OCI-LY1 (cell line): ENCODE results near the gene CEP104.

ENCODE experiments used
- H2AFZ ChIP-seq: fragments of 200-600 bp; sonication (generic), shearing (Covaris generic); 2 replicates; pipeline ENCODE4 v1.6.0; 2014; ENCODE audit warnings: antibody characterized with exemption, mild to moderate bottlenecking, low read length
- H3F3A ChIP-seq: fragments of 200-600 bp; sonication (generic), shearing (Covaris generic); 2 replicates; pipeline ENCODE4 v1.6.0; 2014; ENCODE audit warnings: mild to moderate bottlenecking, antibody characterized with exemption, low read length, moderate library complexity; ENCODE audit not compliant: insufficient read depth
- H3K27ac ChIP-seq: fragments of 200-600 bp; sonication (generic); 2 replicates; pipeline ENCODE4 v1.5.1; 2014; ENCODE audit warnings: low read length, mixed run types, mild to moderate bottlenecking, low read depth; ENCODE audit not compliant: poor library complexity, severe bottlenecking
- H3K27me3 ChIP-seq: fragments of 200-600 bp; sonication (generic); 2 replicates; pipeline ENCODE4 v1.6.0; 2014; ENCODE audit warnings: antibody characterized with exemption, mild to moderate bottlenecking, low read length, moderate library complexity; ENCODE audit not compliant: insufficient read depth
- H3K36me3 ChIP-seq: fragments of 200-600 bp; sonication (generic); 2 replicates; pipeline ENCODE4 v1.6.1; 2014; ENCODE audit warnings: mild to moderate bottlenecking, antibody characterized with exemption, low read length, moderate library complexity, mixed read lengths; ENCODE audit not compliant: insufficient read depth
- H3K4me1 ChIP-seq: fragments of 200-600 bp; sonication (generic); 2 replicates; pipeline ENCODE4 v1.5.1; 2014; ENCODE audit warnings: mild to moderate bottlenecking, low read length, moderate library complexity; ENCODE audit not compliant: insufficient read depth, severe bottlenecking
- H3K4me2 ChIP-seq: fragments of 200-600 bp; sonication (generic), shearing (Covaris generic); 2 replicates; pipeline ENCODE4 v1.6.1; 2014; ENCODE audit warnings: low read length
- H3K4me3 ChIP-seq: fragments of 200-600 bp; sonication (generic); 2 replicates; pipeline ENCODE4 v1.5.1; 2014; ENCODE audit warnings: low read length, low read depth, mild to moderate bottlenecking, mixed read lengths; ENCODE audit not compliant: poor library complexity, severe bottlenecking
- H3K79me2 ChIP-seq: fragments of 200-600 bp; shearing (Covaris generic); 2 replicates; pipeline ENCODE4 v1.6.1; 2016; ENCODE audit warnings: mixed run types, low read length, mixed read lengths; ENCODE audit not compliant: insufficient read depth
- H3K9ac ChIP-seq: fragments of 200-600 bp; sonication (generic), shearing (Covaris generic); 2 replicates; pipeline ENCODE4 v1.6.1; 2014; ENCODE audit warnings: mild to moderate bottlenecking, low read length, mixed read lengths
- H3K9me2 ChIP-seq: fragments of 200-600 bp; sonication (generic), shearing (Covaris generic); 2 replicates; pipeline ENCODE4 v1.6.1; 2014; ENCODE audit warnings: low read depth, mild to moderate bottlenecking, low read length, mixed read lengths
- H3K9me3 ChIP-seq: fragments of 200-600 bp; shearing (Covaris generic); 2 replicates; pipeline ENCODE4 v1.6.1; 2014; ENCODE audit warnings: low read length, mixed read lengths
- H4K20me1 ChIP-seq: fragments of 200-600 bp; sonication (generic), shearing (Covaris generic); 2 replicates; pipeline ENCODE4 v1.6.0; 2016; ENCODE audit warnings: mild to moderate bottlenecking, low read length; ENCODE audit not compliant: insufficient read depth
- CTCF ChIP-seq: fragments of 200-600 bp; sonication (generic), shearing (Covaris generic); IDR thresholded peaks from 2 replicates; pipeline ENCODE4 v1.5.1; 2017; ENCODE audit warnings: mild to moderate bottlenecking, antibody characterized with exemption, low read length, moderate library complexity, mixed read lengths
- EZH2 ChIP-seq: fragments of 200-600 bp; sonication (generic), shearing (Covaris generic); IDR thresholded peaks from 2 replicates; pipeline ENCODE4 v1.8.0; 2017; ENCODE audit warnings: borderline replicate concordance, mixed run types, mild to moderate bottlenecking, antibody characterized with exemption, low read length, moderate library complexity, mixed read lengths

CEP104 gene

GRCh38 chr1:3886691-3887090 is 29.7 kb upstream of the CEP104 start:
- Histone ChIP-seq H3K4me3 (no peak overlapping the region), H3K9me3 (no peaks in the 10 kb centered on the region), H3K9ac (no peak overlapping the region), H3K36me3 (peaks cover 82% of the 10 kb centered on the region), H3K27me3 (no peaks in the 10 kb centered on the region), H3K4me1 (no peaks in the 10 kb centered on the region), H4K20me1 (no peaks in the 10 kb centered on the region), H3K27ac (no peak overlapping the region), H3F3A (no peaks in the 10 kb centered on the region), H2AFZ (no peak overlapping the region), H3K79me2 (no peaks in the 10 kb centered on the region), H3K9me2 (no peaks in the 10 kb centered on the region), H3K4me2 (no peak overlapping the region)
- no peak for TF ChIP-seq CTCF
- no peak for TF ChIP-seq EZH2

DNA sequence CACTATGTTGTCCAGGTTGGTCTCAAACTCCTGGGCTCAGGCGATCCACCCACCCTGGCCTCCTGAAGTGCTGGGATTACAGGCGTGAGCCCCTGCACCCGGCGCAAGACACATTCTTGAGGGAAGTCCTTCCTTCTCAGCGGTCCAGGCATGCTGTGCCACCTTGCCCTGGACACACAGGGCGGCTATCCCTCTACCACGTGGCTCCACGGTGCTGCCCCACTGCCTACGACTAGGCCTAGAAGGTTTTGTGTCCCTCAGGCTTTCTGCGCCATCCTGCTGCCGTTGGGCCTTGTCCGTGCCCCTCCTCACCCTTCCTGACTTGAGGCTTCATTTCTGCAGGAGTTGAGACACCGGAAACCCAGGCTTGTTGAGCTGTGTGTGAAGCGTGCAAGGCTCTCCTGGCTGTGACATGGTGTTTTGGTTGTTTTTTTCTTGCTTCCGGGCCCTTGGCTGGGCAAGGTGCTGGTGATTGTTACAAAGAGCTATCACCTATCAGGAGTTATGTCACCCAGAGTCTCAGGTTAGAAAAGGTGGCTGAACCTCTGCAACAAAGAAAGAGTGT is 29.2 kb upstream of the CEP104 start:
- peaks cover 78% of the 10 kb centered on the region for H3K36me3 ChIP-seq
- no peaks in the 10 kb centered on the region for H4K20me1 ChIP-seq
- no peaks in the 10 kb centered on the region for H3K79me2 ChIP-seq
- H3K4me2 ChIP-seq: no peak overlapping the region
- no peaks in the 10 kb centered on the region for H3K27me3 ChIP-seq
- H3K27ac ChIP-seq: no peak overlapping the region
- H3K4me1 ChIP-seq: no peaks in the 10 kb centered on the region
- H3K9me2 ChIP-seq: no peaks in the 10 kb centered on the region
- H2AFZ ChIP-seq: no peak overlapping the region
- H3K4me3 ChIP-seq: no peak overlapping the region
- TF ChIP-seq EZH2 (no peak), CTCF (no peak)
- no peaks in the 10 kb centered on the region for H3K9me3 ChIP-seq
- no peak overlapping the region for H3K9ac ChIP-seq
- H3F3A ChIP-seq: no peaks in the 10 kb centered on the region

- H3K4me2 ChIP-seq: no peak overlapping the region
- H3K9me3 ChIP-seq: no peaks in the 10 kb centered on the region
- H3K4me1 ChIP-seq: no peaks in the 10 kb centered on the region
- peaks cover 74% of the 10 kb centered on the region for H3K36me3 ChIP-seq
- H3K27ac ChIP-seq: no peak overlapping the region
- no peak overlapping the region for H3K9ac ChIP-seq
- H3F3A ChIP-seq: no peaks in the 10 kb centered on the region
- no peak overlapping the region for H2AFZ ChIP-seq
- no peaks in the 10 kb centered on the region for H4K20me1 ChIP-seq
- no peak overlapping the region for H3K4me3 ChIP-seq
- TF ChIP-seq EZH2 (no peak), CTCF (no peak)
- no peaks in the 10 kb centered on the region for H3K9me2 ChIP-seq
- no peaks in the 10 kb centered on the region for H3K79me2 ChIP-seq
- H3K27me3 ChIP-seq: no peaks in the 10 kb centered on the region
Observed at GRCh38 chr1:3885611-3886010, 28.6 kb upstream of the CEP104 start.
